Spleen (tissue), 7 donors: ENCODE measurements around the gene VWF.

Source experiments
- POLR2A ChIP-seq, 3 donors: fragments of 450-650 bp; IDR thresholded peaks; one replicate each; pipeline ENCODE4 v1.5.1; 2017; ENCODE audit warnings: antibody characterized with exemption in 3 of 3, mild to moderate bottlenecking in 1 of 3
- TF ChIP-seq, protein P1 (sequence below), 11 experiments: fragments of 200-600 bp in 7 of 11; fragments of 450-650 bp in 4 of 11; sonication (generic) in 4 of 11; IDR thresholded peaks in 8 of 11; conservative IDR thresholded peaks in 3 of 11; 1 replicate in 7 of 11; 2 replicates in 4 of 11; pipeline versions ENCODE4 v1.4.0 to v1.8.0; 2016 to 2021; ENCODE audit warnings: antibody characterized with exemption in 11 of 11, inconsistent platforms in 4 of 11, mild to moderate bottlenecking in 1 of 11
- donor health status: DM: no; HTN: no; CAD: no; lungs with moderate emphysema.
- donor health status: DM: no; HTN: no; CAD: no.
- donor health status: DM: no; HTN: no; CAD: no.

DNA sequence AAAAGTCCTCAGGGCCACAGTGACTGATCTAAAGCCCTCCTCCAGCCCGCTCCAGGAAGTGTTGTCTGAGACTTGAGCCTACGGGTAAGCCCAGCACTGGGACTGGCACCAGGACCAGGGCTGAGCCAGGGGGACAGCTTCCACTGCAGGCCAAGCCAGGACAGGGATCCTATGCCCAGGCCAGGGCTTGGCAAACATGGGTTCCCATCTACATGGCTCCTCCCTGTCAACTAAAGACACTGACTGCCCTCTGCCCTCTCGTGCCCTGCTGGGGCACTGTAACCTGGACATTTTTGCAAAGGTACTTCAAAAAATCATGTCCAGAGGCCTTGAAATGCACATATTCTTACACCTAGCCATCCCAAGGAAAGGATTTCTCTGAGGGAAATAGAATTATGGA, 88.0 kb downstream of the VWF start:
- TF ChIP-seq POLR2A (IDR thresholded peaks at IDR 0.05) = no peak
- TF ChIP-seq, protein P1, sequence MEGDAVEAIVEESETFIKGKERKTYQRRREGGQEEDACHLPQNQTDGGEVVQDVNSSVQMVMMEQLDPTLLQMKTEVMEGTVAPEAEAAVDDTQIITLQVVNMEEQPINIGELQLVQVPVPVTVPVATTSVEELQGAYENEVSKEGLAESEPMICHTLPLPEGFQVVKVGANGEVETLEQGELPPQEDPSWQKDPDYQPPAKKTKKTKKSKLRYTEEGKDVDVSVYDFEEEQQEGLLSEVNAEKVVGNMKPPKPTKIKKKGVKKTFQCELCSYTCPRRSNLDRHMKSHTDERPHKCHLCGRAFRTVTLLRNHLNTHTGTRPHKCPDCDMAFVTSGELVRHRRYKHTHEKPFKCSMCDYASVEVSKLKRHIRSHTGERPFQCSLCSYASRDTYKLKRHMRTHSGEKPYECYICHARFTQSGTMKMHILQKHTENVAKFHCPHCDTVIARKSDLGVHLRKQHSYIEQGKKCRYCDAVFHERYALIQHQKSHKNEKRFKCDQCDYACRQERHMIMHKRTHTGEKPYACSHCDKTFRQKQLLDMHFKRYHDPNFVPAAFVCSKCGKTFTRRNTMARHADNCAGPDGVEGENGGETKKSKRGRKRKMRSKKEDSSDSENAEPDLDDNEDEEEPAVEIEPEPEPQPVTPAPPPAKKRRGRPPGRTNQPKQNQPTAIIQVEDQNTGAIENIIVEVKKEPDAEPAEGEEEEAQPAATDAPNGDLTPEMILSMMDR (IDR thresholded peaks at IDR 0.05 in 8 of 11, conservative IDR thresholded peaks at IDR 0.05 in 3 of 11) = no peak
